NCI-H2196 (cell line): ENCODE data around the gene ZMYM2.
"Not testable (repeated sequence)": the region's sequence is repeated elsewhere in the genome, so short reads cannot be mapped to it uniquely, and the experiment has no call there.

ENCODE experiments used
- DNase-seq: peaks from one replicate; lab custom pipeline; 2025; ENCODE audit not compliant: unreplicated experiment; lab: John Stamatoyannopoulos, UW

Gene ZMYM2

GRCh38 chr13:19982447-19983043, 24.0 kb downstream of the ZMYM2 start:
- DNase-seq, result no peak

- no peak for DNase-seq
Observed at GRCh38 chr13:19984430-19985218, 26.1 kb downstream of the ZMYM2 start.

DNA sequence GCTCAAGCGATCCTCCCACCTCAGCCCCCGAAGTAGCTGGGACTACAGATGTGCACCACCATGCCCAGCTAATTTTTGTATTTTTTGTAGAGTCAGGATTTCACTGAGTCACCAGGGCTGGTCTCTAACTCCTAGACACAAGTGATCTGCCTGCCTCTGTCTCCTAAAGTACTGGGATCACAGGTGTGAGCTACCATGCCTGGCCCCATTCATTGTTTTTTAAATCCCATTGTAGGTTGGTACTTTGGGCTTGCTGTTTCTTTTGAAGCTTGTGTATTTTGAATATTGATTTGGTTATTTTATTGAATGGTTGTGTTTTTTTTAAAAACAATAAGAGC, 26.7 kb downstream of the ZMYM2 start:
- no peak for DNase-seq

DNA sequence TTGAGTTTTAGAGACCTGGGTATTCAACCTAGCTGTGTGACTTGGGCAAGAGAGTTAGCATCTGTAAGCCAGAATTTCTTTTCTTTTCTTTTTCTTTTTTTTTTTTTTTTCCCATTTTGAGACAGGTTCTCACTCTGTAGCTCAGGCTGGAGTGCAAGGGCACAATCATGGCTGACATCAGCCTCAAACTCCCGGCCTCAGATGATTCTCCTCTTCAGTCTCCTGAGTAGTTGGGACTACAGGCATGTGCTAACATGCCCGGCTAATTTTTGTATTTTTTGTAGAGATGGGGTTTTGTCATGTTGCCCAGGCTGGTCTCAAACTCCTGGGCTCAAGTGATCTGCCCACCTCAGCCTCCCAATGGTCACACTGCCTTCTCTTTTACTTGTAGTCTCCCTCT, 33.0 kb downstream of the ZMYM2 start:
- no peak for DNase-seq

DNA sequence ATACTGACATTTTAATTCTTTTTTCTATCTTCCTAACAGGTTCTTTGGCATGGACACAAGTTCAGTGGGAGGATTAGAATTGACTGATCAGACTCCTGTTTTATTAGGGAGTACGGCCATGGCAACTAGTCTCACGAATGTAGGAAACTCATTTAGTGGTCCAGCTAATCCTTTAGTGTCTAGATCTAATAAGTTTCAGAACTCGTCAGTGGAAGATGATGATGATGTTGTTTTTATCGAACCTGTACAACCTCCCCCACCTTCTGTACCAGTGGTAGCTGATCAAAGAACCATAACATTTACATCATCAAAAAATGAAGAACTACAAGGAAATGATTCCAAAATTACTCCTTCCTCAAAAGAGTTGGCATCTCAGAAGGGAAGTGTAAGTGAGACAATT, 34.5 kb downstream of the ZMYM2 start:
- no peak for DNase-seq

- DNase-seq, result no peak
Observed at GRCh38 chr13:19998960-19999359, 40.4 kb downstream of the ZMYM2 start.

DNA sequence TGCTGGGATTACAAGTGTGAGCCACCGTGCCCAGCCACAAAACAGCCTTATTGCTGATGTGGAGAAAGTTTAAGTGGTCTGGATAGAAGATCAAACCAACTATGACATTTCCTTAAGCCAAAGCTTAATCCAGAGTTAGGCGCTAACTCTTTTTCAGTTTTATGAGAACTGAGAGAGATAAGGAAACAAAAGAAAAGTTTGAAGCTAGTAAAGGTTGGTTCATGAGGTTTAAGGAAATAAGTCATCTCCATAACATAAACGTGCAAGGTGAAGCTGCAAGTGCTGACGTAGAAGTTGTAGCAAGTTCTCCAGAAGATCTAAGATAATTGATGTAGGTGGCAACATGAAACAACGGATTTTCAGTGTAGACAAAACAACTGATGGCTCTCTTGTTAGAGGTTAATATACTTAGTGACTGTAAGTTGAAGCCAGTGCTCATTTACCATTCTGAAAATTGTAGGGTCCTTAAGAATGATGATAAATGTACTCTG, 41.6 kb downstream of the ZMYM2 start:
- no peak for DNase-seq

DNA sequence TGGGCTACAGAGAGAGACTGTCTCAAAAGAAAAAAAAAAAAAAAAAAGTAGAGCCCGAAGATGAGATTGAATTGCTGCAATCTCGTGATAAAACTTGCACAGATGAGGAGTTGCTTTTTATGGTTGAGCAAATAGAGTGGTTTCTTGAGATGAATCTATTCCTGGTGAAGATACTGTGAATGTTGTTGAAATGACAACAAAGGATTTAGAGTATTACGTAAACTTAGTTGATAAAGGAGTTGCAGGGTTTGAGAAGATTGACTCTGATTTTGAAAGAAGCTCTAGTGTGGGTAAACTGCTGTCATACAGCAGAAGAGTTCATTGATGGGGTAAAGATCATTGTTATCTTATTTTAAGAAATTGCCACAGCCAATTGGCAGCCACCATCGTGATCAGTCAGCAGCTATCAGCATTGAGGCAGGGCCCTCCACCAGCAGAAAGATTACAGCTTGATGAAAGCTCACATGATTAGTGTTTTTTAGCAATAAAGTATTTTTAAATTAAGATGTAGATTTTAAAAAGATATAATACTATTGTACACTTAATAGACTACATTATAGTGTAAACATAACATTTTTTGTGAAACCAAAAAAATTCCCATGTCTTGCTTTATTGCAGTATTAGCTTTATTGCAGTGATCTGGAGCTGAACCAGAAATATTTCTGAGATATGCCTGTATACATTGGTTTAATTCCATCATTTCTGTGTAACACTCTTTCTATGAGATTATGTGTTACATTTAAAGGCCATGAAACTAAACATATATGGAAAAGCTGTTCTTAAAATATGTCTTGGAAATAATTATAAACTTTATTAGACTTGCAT, 43.1 kb downstream of the ZMYM2 start:
- no peak for DNase-seq

DNA sequence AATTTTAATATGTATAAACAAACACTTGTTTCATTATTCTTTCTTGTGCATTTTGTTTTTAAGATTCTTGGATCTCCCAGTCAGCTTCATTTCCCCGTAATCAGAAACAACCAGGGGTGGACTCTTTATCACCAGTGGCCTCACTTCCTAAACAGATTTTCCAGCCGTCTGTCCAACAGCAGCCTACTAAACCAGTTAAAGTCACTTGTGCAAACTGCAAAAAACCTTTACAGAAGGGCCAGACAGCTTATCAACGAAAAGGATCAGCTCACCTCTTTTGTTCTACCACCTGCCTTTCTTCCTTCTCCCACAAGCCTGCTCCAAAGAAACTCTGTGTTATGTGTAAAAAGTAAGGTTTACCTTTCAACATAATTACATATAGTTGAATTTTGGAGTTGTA, 44.3 kb downstream of the ZMYM2 start:
- DNase-seq, result no peak

DNA sequence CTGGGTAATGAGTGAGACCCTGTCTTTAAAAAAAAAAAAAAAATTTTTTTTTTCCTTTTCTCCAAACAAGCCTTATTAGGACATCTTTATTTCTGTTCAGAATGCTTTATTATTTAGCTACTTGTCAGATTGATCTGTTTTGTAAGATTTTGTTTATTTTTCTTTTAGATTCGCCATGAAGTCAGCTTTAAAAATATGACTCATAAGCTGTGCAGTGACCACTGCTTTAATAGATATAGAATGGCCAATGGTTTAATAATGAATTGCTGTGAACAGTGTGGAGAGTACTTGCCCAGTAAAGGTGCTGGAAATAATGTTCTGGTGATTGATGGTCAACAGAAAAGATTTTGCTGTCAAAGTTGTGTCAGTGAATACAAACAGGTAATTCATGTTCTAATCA, 47.7 kb downstream of the ZMYM2 start:
- DNase-seq, result no peak

DNA sequence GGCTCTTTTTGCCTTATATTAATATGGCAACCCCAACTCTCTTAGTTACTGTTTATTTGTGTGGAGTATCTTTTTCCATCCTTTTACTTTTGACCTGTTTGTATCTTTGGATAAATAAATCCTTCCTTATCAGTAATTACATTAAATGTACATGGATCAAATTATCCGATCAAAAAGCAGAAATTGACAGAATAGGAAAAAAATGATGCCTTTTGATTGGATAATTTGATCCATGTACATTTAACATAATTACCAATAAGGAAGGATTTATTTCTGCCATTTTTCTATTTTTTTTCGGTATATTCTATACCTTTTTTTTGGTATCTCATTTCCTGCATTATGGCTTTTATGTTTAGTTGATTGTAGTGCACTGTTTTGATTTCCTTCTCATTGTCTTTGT, 57.2 kb downstream of the ZMYM2 start:
- no peak for DNase-seq

GRCh38 chr13:20016649-20017364, 58.3 kb downstream of the ZMYM2 start:
- no peak for DNase-seq

GRCh38 chr13:20017365-20017711, 58.8 kb downstream of the ZMYM2 start:
- no peak for DNase-seq

- DNase-seq, result no peak
Observed at GRCh38 chr13:20019043-20019442, 60.5 kb downstream of the ZMYM2 start.

GRCh38 chr13:20024702-20025101, 66.2 kb downstream of the ZMYM2 start:
- no peak for DNase-seq

- DNase-seq, result no peak
Observed at GRCh38 chr13:20028953-20029352, 70.4 kb downstream of the ZMYM2 start.

- no peak for DNase-seq
Observed at GRCh38 chr13:20033486-20033885, 75.0 kb downstream of the ZMYM2 start.

DNA sequence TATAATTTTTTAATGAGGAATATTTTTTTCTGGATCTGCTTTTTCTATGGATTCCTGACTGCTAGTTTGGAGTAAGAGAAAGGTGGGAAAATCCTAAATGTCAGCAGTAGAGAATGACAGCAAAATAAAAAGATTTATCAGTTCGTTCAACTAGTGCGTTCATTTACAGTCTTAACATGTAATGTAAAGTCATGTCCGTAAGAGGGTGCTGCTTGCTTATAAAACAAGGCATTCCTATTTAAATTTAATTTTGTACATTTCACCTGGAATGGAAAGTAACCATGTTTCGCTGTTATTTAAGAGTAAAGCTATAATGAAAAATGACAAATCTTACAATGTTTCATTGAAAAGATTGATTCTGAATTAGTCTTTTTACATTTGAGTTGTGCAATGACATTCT, 76.6 kb downstream of the ZMYM2 start:
- DNase-seq, result no peak

GRCh38 chr13:20037908-20038307, 79.4 kb downstream of the ZMYM2 start:
- DNase-seq, result no peak

DNA sequence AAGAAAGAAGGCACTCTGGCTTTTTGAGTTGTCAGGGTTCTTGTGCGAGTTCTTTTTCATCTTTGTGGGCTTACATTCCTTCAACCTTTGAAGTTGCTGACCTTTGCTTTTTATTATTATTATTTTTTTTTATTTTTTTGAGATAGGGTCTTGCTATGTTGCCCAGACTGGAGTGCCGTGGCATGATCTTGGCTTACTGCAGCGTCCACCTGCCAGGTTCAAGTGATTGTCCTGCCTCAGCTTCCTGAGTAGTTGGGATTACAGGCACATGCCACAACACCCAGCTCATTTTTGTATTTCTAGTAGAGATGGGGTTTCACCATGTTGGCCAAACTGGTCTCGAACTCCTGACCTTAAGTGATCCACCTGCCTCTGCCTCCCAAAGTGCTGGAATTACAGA, 84.1 kb downstream of the ZMYM2 start:
- DNase-seq, result not testable (repeated sequence)

DNA sequence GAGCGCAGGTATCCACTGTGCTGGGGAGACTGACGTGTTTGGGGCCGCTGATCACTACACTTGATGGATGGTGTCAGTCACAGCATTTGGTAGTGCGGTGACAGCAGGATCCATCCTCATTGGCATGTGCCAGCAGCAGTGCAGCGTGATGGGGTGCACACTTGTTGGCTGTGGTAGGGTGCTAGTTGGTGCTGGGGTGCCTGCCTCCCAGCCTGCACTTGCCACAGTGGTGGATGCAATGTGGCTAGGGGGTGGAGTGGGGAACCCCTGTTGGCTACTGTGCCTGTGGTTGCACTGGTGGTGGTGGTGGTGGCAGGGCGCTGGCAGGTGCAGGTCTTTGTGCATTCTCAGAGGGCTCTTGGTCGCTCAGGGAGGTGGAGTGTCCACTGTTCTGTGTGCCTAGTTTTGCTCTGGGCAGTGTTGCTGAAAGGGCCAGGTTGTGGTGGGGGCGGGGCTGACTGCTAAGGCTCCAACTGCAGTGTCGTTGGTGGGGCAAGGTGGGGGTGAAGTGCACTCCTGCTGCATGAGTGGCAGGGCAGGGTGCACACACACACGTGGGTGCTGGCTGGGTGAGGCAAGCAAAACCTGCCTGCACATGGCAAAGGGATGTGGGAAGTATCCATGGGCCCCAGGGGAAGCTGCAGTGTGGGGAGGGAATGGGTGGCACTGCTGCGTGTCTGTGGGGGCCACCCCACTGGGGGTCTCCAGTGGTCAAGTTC, 84.8 kb downstream of the ZMYM2 start:
- DNase-seq, result no peak
